GM12801 (cell line): ENCODE data around the gene ERV3-1.

Experiments used
- TF ChIP-seq, protein P1 (sequence below): IDR thresholded peaks from one replicate; pipeline ENCODE4 v1.5.1; 2011; ENCODE audit warnings: control low read depth; ENCODE audit not compliant: insufficient read length; ENCODE audit errors: extremely low read depth

The ERV3-1 gene, protein sequence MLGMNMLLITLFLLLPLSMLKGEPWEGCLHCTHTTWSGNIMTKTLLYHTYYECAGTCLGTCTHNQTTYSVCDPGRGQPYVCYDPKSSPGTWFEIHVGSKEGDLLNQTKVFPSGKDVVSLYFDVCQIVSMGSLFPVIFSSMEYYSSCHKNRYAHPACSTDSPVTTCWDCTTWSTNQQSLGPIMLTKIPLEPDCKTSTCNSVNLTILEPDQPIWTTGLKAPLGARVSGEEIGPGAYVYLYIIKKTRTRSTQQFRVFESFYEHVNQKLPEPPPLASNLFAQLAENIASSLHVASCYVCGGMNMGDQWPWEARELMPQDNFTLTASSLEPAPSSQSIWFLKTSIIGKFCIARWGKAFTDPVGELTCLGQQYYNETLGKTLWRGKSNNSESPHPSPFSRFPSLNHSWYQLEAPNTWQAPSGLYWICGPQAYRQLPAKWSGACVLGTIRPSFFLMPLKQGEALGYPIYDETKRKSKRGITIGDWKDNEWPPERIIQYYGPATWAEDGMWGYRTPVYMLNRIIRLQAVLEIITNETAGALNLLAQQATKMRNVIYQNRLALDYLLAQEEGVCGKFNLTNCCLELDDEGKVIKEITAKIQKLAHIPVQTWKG

DNA sequence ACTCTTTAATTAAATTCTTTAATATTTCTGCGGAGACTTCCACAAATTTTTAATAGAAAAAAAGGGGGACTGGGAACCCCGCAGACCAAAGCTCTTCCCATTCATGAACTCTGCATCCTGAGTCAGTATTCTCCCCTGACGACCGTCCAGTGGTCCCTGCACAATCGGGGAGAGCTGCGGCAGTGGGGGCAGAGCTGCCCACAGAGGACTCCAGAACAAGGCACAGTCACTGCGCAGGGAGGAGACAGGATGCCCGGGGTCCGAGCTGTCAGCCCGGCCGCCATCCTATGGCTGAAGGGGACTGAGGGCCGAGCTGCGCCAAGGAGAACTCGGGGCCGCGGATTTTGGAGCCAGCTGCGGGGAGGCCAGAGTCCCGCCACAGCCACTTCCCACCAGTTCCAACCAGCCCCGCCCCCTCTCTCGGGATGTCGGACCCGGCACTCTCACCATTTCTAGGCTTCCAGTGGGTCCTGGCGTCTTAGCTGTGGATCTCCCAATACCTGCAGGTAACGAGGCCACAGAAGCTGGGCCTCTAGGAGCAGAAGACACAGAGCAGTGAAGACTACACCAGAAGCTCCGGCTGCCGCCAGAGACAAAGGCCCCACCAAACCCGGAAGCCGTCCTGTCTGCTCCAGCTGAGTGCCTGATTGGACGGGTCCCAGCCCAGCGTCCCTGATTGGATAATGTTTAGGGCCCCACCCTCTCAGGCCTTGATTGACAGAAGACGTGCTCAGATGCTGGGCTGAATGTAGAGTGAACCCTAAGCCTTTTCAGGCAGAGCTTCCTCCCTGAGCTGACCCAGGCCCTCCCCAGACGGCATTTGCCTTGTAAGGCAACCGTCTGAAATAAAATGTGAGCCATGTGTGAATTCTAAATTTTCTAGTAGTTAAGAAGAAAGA lies at the start of gene ERV3-1:
Gene ERV3-1, minus strand, starts transcription at position 594 of the 899 bp plus-strand sequence. CDS start 13,661 bp downstream, outside the sequence.
- TF ChIP-seq, protein P1, sequence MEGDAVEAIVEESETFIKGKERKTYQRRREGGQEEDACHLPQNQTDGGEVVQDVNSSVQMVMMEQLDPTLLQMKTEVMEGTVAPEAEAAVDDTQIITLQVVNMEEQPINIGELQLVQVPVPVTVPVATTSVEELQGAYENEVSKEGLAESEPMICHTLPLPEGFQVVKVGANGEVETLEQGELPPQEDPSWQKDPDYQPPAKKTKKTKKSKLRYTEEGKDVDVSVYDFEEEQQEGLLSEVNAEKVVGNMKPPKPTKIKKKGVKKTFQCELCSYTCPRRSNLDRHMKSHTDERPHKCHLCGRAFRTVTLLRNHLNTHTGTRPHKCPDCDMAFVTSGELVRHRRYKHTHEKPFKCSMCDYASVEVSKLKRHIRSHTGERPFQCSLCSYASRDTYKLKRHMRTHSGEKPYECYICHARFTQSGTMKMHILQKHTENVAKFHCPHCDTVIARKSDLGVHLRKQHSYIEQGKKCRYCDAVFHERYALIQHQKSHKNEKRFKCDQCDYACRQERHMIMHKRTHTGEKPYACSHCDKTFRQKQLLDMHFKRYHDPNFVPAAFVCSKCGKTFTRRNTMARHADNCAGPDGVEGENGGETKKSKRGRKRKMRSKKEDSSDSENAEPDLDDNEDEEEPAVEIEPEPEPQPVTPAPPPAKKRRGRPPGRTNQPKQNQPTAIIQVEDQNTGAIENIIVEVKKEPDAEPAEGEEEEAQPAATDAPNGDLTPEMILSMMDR: no peak

DNA sequence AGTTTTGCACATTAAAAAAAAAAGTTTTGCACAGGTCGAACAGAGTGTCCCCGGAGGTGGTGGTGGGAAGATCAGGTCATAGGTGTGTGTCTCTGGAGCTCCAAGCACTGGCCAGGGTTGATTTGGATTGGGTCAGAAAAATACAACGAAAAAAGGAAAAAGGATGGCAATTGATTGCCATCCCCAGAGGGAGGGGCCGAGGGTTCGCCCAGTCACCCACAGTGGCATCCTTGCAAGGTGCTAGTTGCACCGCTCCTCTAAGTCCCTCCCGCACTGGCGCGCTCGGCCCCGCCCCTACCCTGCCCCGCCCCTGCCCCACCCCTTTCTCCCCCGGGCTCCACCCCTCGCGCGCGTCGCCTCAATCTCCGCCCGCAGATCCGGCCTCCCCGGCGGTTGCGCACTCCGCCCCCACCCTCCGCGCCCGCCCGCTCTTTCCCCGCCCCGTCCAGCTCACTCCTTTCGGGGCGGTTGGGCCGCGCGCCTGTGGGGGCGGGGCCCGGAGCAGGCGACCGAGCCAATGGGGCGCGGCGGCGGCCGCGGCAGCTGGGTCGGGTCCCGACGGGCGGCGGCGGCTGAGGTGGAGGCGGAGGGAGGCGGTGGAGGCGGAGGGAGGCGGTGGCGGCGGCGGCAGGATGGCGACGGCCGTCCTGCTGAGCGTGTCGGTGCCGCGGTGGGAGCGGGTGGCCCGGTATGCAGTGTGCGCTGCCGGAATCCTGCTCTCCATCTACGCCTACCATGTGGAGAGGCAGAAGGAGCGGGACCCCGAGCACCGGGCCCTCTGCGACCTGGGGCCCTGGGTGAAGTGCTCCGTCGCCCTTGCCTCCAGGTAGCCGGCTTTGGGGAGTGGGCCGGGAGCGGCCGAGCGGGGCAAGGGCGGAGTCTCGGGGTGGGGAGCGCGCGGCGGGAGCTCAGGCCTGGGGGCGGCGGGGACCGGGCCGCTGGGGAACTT lies 31.5 kb upstream of the ERV3-1 start:
- TF ChIP-seq, protein P1: no peak

DNA sequence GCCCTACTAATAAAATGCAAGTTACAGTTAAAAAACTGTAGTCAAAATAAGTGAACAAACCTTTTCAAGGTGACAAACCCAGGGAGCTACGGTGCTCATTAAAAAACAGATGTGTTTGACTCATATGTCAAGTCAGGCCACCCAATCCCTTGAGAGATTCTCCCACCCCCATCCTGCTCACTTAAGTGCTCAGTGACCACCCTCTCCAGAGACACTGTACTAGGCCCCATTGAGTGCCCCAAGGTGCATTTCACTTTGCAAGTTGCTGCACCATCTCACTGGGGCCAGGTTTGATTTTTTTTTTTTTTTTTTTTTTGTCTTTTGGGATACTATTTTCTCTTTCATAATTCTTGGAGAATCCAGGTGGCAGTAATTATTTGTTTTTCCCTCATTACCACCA lies 1.9 kb downstream of the ERV3-1 start:
- TF ChIP-seq, protein P1: no peak

DNA sequence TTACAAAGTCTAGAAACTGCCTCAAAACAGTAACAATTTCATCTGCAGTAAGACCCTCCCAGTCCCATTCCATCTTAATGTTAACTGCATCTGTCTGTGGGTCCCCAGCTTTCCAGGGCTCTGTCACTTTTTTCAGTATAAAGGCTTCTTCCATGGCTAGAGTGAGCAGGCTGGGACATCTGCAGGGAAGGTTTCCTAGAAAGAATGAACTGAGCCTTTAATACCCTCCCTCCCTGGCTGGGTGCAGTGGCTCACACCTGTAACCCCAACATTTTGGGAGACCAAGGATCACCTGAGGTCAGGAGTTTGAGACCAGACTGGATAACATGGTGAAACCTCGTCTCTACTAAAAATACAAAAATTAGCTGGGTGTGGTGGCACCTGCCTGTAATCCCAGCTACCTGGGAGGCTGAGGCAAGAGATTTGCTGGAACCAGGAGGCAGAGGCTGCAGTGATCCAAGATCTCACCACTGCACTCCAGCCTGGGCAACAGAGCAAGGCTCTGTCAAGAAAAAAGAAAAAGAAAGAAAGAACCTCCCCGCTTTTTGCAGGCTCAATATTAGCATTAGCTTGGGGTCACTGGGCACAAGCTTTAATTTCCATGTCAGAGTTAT lies 3.4 kb downstream of the ERV3-1 start:
- TF ChIP-seq, protein P1: no peak

DNA sequence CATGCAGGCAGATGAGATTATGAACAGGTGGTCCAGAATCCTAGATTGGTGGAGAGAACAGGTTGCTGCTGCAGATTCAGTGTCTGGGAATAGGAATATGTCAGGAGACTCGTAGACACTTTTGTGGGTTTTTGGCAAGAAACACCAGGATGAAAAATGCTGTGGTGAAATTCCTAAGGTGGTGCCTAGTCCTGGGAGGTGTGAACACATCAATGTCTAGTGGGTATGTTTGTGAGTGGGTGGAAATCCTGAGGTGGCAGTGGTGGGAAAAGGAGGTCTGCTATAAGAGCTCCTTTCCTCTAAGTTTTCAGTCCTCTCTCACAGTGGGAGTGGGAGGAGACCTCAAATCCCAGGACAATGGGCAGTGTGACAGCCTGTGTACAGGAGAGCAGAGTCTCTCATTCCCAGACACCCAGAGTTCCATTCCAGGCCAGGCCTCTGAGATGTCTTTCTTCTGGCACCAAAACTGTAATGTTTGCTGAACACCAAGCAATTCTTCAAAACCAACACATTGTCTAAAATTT lies 5.1 kb downstream of the ERV3-1 start:
- TF ChIP-seq, protein P1: no peak

DNA sequence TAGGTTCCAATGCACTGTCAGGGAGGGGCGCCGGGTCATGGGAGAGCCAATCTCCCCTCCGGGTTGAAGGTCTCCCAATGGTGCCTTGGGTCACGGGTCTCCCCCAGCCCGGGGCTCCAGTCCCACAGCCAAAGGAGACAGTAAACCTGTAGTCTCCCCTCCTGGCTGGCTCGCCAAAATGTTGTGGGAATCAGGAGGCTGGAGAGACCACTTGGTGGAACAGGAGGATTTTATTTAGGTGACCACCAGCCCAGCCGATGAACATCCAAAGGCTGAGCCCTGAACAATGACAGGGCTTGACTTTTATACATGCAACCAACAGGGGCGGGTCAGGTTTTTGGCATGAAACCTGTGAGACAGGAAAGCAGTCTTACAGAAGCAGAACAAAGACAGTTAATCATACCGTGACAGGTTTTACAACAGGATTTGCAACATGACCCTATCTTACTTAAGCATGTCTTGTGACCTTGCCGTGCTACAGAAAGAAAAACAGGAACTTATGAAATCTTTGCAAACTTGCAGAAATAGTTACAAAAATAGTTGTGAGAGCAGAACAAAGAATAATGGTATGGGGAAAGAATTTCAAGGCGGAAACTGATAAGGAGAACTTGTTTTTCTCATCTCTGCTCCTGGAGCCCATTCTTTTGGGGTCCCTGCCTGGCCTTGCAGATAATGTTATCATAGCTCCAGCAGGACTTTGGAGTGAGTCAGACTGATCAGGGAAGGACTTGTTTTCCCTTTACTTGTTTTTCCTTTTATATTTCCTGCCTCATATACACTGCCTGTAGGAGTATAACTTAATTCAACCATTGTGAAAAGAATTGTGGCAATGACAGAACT lies 7.1 kb downstream of the ERV3-1 start:
- TF ChIP-seq, protein P1: no peak
